Activated effector memory CD4-positive, alpha-beta T cell treated with Interleukin-2 at 50 U/mL for 16 hours (primary cell): Measurements from ENCODE around the gene ANKRD18B.
"Not testable (repeated sequence)": the region's sequence is repeated elsewhere in the genome, so short reads cannot be mapped to it uniquely, and the experiment has no call there.

Experiments used
- DNase-seq: peaks from one replicate; pipeline ENCODE4 v3.0.0-alpha.2; 2020

ANKRD18B gene

DNA sequence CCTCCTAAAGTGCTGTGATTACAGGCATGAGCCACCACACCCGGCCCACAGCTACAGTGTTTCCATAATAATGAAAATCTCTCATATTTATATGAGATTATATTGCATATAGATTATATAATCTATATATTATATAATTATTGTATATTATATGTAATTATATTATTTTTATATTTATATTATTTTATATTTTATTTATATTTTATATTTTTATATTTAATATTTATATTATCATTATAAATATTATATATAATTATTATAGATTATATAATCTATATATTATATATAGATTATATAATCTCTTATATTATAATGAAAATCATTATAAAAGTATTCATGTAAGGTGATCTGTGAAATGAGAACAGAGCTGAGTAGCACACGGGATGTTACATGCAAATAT is 11.5 kb downstream of the ANKRD18B start:
- DNase-seq = no peak

DNA sequence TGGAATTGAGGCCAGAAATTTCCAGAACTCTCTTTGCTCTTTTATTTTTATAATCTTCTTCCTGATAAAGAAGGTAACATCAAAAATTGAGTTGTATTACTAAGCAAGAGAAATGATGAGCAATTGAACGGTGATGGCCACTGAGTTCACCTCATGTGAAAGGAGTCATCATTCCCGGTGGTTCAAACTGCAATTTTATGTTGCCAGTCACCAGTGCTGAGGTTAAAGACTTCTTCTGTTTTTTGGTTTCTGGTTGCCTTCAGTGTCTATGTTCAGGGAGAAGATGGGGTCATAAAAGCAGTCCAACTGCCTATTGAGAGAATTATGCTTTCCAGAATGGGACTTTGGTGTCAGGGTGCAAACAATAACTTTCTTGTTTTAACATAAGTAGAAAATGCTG is 19.4 kb downstream of the ANKRD18B start:
- DNase-seq = not testable (repeated sequence)

DNA sequence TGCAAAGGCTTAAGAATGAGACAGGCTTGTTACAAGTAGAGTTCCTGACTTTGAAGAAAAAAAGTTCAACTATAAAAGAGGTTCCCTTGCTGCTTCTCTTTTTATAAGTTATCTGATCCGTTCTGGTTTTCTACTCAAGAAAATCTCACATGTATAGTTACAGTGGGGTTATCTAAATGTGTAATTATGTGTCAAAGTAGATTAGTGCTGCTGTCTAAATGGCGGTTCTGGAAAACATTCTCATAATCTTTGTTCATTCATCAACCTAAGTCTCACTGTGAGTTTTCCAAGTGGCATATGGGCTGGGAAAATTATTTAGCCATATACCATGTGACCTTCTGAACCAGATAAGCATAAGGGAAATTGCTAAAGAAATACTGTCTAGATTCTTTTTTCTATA is 21.7 kb downstream of the ANKRD18B start:
- DNase-seq = not testable (repeated sequence)

GRCh38 chr9:33548816-33549215 is 24.8 kb downstream of the ANKRD18B start:
- not testable (repeated sequence) for DNase-seq

DNA sequence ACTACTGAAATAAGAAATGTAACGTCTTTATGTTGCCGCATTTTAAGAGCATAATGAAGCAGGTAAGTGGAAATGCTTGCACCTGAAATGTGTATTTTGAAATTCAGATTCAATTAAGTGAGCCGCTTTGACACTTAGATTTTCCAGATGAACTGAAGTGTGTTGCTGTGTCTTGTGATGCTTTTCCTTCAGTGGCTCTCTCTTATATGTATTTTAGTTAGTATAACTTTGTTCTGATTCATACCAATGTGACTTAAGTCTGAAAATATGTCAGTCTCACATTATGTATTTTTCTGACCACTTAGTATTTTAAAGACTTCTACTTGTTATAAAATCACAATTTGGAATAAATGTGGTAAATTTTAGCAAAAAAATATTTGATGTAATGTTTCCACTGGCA is 25.4 kb downstream of the ANKRD18B start:
- DNase-seq = not testable (repeated sequence)

- DNase-seq = not testable (repeated sequence)
Measured at GRCh38 chr9:33551183-33551582, 27.1 kb downstream of the ANKRD18B start.

DNA sequence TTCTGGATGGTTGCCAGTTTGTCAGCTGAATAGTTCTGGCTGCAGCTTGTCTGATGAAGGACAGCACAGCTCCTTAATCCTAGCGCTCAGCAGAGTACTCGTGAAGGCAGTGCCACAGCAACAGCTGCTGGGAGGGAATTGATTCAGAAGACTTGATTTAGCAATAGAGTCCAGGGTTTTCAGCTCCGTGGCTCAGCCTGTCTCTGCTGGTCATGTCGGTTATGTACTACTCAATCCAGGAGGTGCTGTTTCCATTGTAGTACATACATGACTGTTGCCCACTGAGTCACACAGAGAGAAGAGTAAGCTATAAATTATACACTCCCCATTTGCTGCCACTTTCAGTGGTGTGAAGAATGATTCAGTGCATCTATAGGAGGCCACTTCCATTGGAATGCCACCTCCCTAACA is 28.3 kb downstream of the ANKRD18B start:
- DNase-seq = not testable (repeated sequence)

GRCh38 chr9:33560217-33560616 is 36.2 kb downstream of the ANKRD18B start:
- DNase-seq = not testable (repeated sequence)

DNA sequence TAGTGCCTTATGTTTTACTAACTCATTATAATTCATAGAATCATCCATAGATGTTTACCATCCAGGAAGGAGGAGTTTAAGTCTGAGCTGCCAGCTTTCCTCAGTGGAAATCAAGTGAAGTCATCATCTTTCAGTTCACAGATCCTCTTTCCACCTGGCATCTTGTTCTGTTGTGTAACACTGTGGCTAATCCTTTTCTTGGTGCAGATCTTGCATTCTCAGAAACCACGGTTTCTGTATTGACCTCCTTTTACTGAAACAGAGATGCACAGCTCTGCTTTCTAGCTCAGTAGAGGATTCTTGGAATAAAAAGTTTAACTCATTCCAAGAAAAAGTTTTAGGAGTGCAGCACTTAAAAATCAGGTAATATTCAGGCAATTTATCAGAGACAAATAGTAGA is 38.1 kb downstream of the ANKRD18B start:
- DNase-seq = not testable (repeated sequence)

- not testable (repeated sequence) for DNase-seq
Measured at GRCh38 chr9:33567776-33568175, 43.7 kb downstream of the ANKRD18B start.

DNA sequence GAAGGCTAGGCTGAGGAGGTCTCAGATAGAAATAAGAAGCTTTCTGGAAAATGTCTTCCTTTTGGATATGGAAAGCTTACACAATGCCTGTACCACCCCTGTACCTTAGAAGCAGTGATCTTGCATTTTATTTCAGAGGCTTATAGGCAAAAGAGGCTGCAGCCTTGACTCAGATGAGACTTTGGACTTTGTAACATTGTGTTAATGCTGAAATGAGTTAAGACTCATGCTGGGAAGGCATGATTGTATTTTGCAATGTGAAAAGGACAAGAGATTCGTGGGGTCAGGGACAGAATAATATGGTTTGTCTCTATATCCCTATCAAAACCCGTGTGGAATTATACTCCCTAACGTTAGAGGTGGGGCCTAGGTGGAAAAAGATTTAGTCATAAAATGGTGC is 53.7 kb downstream of the ANKRD18B start:
- DNase-seq = not testable (repeated sequence)

- DNase-seq = not testable (repeated sequence)
Measured at GRCh38 chr9:33579996-33580395, 55.9 kb downstream of the ANKRD18B start.

DNA sequence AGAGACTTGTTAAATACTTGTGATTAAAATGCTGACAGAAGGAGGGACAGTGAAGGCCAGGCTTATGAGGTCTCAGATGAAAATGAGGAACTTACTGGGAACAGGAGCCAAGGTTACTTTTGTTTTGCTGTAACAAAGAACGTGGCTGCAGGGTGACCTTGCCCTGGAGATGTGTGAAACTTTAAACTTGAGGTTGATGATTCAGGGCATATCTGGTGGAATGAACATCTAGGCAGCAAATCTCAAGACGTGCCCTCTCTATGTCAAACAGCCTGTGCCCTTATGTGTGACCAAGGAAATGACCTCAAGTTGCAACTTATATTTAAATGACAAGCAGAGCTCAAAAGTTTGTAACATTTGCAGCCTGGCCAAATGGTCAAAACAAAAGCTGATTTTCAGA is 58.6 kb downstream of the ANKRD18B start:
- not testable (repeated sequence) for DNase-seq

DNA sequence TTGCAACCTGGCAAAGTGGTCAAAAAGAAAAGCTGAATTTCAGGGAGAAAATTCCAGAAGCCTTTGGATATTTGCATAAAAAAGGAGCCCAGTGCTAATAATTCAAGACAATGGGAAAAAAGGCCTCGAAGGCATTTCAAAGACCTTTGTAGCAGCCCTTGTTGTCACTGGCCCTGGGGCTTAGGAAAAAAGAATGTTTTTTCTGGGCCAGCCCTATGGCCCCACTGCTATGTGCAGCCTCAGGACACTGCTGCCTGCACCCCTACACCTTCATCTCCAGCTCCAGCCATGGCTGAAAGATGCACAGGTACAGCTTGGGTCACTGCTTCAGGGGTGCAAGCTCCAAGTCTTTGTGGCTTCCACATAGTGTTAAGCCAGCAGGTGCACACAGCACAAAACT is 62.1 kb downstream of the ANKRD18B start:
- not testable (repeated sequence) for DNase-seq

GRCh38 chr9:33587799-33588198 is 63.7 kb downstream of the ANKRD18B start:
- DNase-seq = not testable (repeated sequence)

DNA sequence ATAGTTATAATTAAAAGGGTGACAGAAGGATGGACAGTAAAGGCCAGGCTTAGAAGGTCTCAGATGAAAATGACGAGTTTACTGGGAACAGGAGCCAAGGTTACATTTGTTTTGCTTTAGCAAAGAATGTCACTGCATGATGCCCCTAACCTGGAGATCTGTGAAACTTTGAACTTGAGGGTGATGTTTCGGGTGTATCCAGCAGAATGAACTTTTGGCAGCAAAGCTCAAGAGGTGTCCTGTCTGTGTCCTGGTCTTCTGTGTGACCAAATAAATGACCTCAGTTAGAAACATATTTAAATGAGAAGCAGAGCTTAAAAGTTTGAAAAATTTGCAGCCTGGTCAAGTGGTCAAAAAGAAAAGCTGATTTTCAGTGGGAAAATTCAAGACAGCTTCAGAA is 64.8 kb downstream of the ANKRD18B start:
- DNase-seq = not testable (repeated sequence)

DNA sequence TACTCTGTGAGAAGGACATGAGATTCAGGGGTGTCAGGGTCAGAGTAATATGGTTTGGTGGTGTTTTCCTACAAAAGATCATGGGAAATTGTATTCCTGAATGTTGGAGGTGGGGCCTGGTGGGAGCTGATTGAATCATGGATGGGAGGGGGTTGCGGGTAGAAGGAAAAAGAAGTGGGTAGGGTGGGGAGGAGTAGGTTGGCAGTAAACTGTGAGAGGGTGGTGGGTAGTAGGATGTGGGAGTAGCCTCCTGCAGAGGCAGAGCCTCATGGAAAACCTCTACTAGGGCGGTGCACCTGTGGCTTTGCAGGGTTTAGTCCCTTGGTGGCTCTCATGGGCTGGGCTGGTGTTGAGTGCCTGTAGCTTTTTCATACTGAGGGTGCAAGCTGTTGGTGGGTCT is 66.8 kb downstream of the ANKRD18B start:
- DNase-seq = not testable (repeated sequence)

DNA sequence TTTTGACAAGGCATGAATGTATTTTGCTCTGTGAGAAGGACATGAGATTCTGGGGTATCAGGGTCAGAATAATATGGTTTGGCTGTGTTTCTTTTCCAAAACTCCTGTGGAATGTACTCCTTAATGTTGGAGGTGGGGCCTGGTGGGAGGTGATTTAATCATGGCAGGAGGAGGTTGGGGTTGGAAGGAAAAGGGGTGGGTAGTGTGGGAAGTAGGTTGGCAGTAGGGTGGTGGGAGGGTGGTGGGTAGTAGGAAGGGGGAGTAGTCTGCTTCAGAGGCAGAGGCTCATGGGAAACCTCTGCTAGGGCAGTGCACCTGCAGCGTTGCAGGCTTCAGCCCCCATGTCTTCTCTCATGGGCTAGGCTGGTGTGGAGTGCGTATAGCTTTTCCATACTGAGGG is 72.9 kb downstream of the ANKRD18B start:
- not testable (repeated sequence) for DNase-seq

GRCh38 chr9:33597386-33597785 is 73.3 kb downstream of the ANKRD18B start:
- DNase-seq = not testable (repeated sequence)

- DNase-seq = not testable (repeated sequence)
Measured at GRCh38 chr9:33598796-33599379, 74.8 kb downstream of the ANKRD18B start.

- DNase-seq = not testable (repeated sequence)
Measured at GRCh38 chr9:33600911-33601310, 76.9 kb downstream of the ANKRD18B start.

GRCh38 chr9:33604249-33604648 is 80.2 kb downstream of the ANKRD18B start:
- not testable (repeated sequence) for DNase-seq

DNA sequence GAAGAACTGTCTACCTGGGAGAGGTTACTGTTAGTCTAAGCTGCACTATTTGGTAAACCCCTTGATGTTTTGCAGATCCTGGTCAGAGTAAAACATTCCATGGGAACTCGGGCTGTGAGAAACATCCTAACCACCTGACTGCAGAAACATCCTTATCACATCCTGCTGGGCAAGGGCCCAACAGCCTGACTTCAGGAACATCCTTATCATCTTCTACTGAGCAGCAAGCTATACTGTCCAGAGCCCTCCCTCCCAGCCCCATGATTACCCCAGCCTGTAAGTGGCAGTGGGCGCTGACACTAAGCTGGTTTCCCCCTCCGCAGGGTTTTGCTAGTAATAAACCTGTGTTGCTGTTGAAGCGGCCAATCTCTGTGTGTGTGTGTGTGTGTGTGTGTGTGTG is 80.9 kb downstream of the ANKRD18B start:
- DNase-seq = not testable (repeated sequence)

DNA sequence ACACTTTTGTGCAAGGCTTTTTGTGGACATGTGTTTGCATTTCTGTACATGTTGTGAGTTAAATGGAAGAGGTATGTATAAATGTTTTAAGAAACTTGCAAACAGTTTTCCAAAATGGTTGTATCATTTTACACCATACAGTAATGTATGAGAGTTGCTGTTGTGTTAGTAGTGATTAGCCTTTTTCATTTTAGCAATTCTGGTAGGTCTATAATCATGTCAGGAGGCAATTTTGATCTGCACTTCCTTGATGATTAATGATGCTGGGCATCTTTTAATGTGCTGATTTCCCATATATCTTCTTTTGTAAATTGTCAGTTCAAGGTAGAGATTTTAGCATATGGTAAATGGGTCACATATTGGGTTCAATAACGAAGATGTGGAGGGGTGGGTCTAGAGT is 87.3 kb downstream of the ANKRD18B start:
- DNase-seq = no peak

- not testable (repeated sequence) for DNase-seq
Measured at GRCh38 chr9:33612410-33612809, 88.4 kb downstream of the ANKRD18B start.
